Activated naive CD4-positive, alpha-beta T cell treated with anti-CD3 and anti-CD28 coated beads, Interleukin-2, amount 10 ng/mL, durations not matched to agents 7 days and 5 days (primary cell): ENCODE measurements around the gene P3H3.

Source experiments
- CTCF ChIA-PET: fragments of 350-600 bp; sonication (Branson Sonifier 250); formaldehyde crosslinking; loops from one replicate; lab custom pipeline; 2021; ENCODE audit warnings: antibody characterized with exemption; lab: Charles Lee
- DNase-seq: peaks from one replicate; pipeline ENCODE4 v3.0.0-alpha.2; 2020
- H3K27ac Mint-ChIP-seq: one replicate; pipeline ENCODE4 v1.8.0; 2021; ENCODE audit warnings: mild to moderate bottlenecking, moderate library complexity, mixed read lengths
- H3K27me3 Mint-ChIP-seq: one replicate; pipeline ENCODE4 v1.8.0; 2021; ENCODE audit warnings: mild to moderate bottlenecking, mixed read lengths
- H3K36me3 Mint-ChIP-seq: one replicate; pipeline ENCODE4 v1.8.0; 2021; ENCODE audit warnings: mixed read lengths
- H3K4me1 Mint-ChIP-seq: one replicate; pipeline ENCODE4 v1.8.0; 2021; ENCODE audit warnings: mixed read lengths
- H3K4me3 Mint-ChIP-seq: one replicate; pipeline ENCODE4 v1.8.0; 2021; ENCODE audit warnings: mild to moderate bottlenecking, moderate library complexity, mixed read lengths
- H3K9me3 Mint-ChIP-seq: one replicate; pipeline ENCODE4 v1.8.0; 2021; ENCODE audit warnings: mixed read lengths

P3H3 gene

GRCh38 chr12:6827982-6828780 lies at the start of gene P3H3:
Gene P3H3, plus strand, starts transcription at chr12:6828407. Its CDS starts 34 bp downstream, at chr12:6828441.
- CTCF ChIA-PET, result interaction anchor here (0.8 to 1.7 kb wide), 10 partner anchors 9 to 75 kb away, joined by 3 to 7 read pairs (median 4); partner anchors contain the start of genes MLF2 and SPSB2
- Mint-ChIP-seq H3K4me1 (peaks cover 25% of the 10 kb centered on the region), H3K27me3 (peaks cover 91% of the 10 kb centered on the region), H3K9me3 (no peaks in the 10 kb centered on the region), H3K27ac (no peak within 1 kb of the TSS), H3K4me3 (peak within 1 kb of the TSS; percentile 71), H3K36me3 (no peaks in the 10 kb centered on the region)
- DNase-seq, result no peak

- Mint-ChIP-seq H3K27ac (peak overlapping the region; percentile 56), H3K36me3 (no peaks in the 10 kb centered on the region), H3K27me3 (peaks cover 51% of the 10 kb centered on the region), H3K4me3 (peak overlapping the region; percentile 75), H3K9me3 (no peaks in the 10 kb centered on the region), H3K4me1 (peaks cover 69% of the 10 kb centered on the region)
- CTCF ChIA-PET, result interaction anchor here (0.6 to 9.6 kb wide), 11 partner anchors 8 to 158 kb away, joined by 3 to 63 read pairs (median 8); partner anchors contain the start of genes CD4, GPR162, MLF2 and PTMS
- peak; percentile 94 for DNase-seq
These were observed 49.3 kb upstream of the P3H3 start for GRCh38 chr12:6778574-6779550.

- Mint-ChIP-seq H3K36me3 (no peaks in the 10 kb centered on the region), H3K9me3 (no peaks in the 10 kb centered on the region), H3K27me3 (peaks cover 40% of the 10 kb centered on the region), H3K4me1 (peaks cover 69% of the 10 kb centered on the region), H3K27ac (peak overlapping the region; percentile 11), H3K4me3 (no peak overlapping the region)
- CTCF ChIA-PET, result interaction anchor here (0.6 to 9.6 kb wide), 12 partner anchors 11 to 209 kb away, joined by 3 to 63 read pairs (median 6); partner anchors contain the start of genes CD4, MLF2, PTMS and ZNF384
- DNase-seq, result no peak
These were observed 48.3 kb upstream of the P3H3 start for GRCh38 chr12:6779708-6780432.

- Mint-ChIP-seq H3K27me3 (peaks cover 33% of the 10 kb centered on the region), H3K36me3 (no peaks in the 10 kb centered on the region), H3K4me1 (peaks cover 69% of the 10 kb centered on the region)
These were observed 47.6 kb upstream of the P3H3 start for GRCh38 chr12:6780573-6780972.

GRCh38 chr12:6782119-6782518 lies 46.1 kb upstream of the P3H3 start:
- DNase-seq, result no peak
- peaks cover 76% of the 10 kb centered on the region for H3K4me1 Mint-ChIP-seq
- CTCF ChIA-PET, result interaction anchor here (0.8 to 9.6 kb wide), 8 partner anchors 11 to 162 kb away, joined by 3 to 63 read pairs (median 4); partner anchors contain the start of gene PTMS
- no peaks in the 10 kb centered on the region for H3K9me3 Mint-ChIP-seq
- no peak overlapping the region for H3K4me3 Mint-ChIP-seq
- peak overlapping the region; percentile 49 for H3K27ac Mint-ChIP-seq
- no peaks in the 10 kb centered on the region for H3K36me3 Mint-ChIP-seq
- peaks cover 19% of the 10 kb centered on the region for H3K27me3 Mint-ChIP-seq

More at GRCh38 chr12:6780573-6780972, 47.6 kb upstream of the P3H3 start:
- Mint-ChIP-seq H3K9me3 (no peaks in the 10 kb centered on the region), H3K27ac (peak overlapping the region; percentile 21), H3K4me3 (no peak overlapping the region)
- CTCF ChIA-PET, result interaction anchor here (0.6 to 9.6 kb wide), 13 partner anchors 8 to 210 kb away, joined by 3 to 63 read pairs (median 3); partner anchors contain the start of genes LAG3, MLF2, PTMS and ZNF384
- DNase-seq, result no peak

- CTCF ChIA-PET, result interaction anchor here (0.8 to 9.6 kb wide), 11 partner anchors 8 to 163 kb away, joined by 3 to 63 read pairs (median 4); partner anchors contain the start of genes MLF2 and PTMS
- no peak for DNase-seq
- Mint-ChIP-seq H3K27me3 (peaks cover 10% of the 10 kb centered on the region), H3K27ac (no peak overlapping the region), H3K4me3 (no peak overlapping the region), H3K4me1 (peaks cover 79% of the 10 kb centered on the region), H3K36me3 (no peaks in the 10 kb centered on the region), H3K9me3 (no peaks in the 10 kb centered on the region)
These were observed 45.2 kb upstream of the P3H3 start for GRCh38 chr12:6782850-6783566.

GRCh38 chr12:6783828-6784227 lies 44.4 kb upstream of the P3H3 start:
- Mint-ChIP-seq H3K27me3 (peaks cover 2% of the 10 kb centered on the region), H3K4me1 (peaks cover 78% of the 10 kb centered on the region), H3K4me3 (no peak overlapping the region), H3K36me3 (no peaks in the 10 kb centered on the region), H3K27ac (no peak overlapping the region), H3K9me3 (no peaks in the 10 kb centered on the region)
- DNase-seq, result no peak
- CTCF ChIA-PET, result interaction anchor here (1.1 to 2.2 kb wide), 4 partner anchors 9 to 41 kb away, joined by 3 to 9 read pairs (median 6); no protein-coding TSS in a partner anchor

- no peaks in the 10 kb centered on the region for H3K9me3 Mint-ChIP-seq
- DNase-seq, result no peak
- no peak overlapping the region for H3K27ac Mint-ChIP-seq
- H3K4me1 Mint-ChIP-seq, result peaks cover 78% of the 10 kb centered on the region
- no peaks in the 10 kb centered on the region for H3K36me3 Mint-ChIP-seq
- no peaks in the 10 kb centered on the region for H3K27me3 Mint-ChIP-seq
- no peak overlapping the region for H3K4me3 Mint-ChIP-seq
- CTCF ChIA-PET, result interaction anchor here (1.1 to 2.2 kb wide), 4 partner anchors 9 to 40 kb away, joined by 3 to 9 read pairs (median 6); no protein-coding TSS in a partner anchor
These were observed 43.9 kb upstream of the P3H3 start for GRCh38 chr12:6784296-6784695.

- no peak for DNase-seq
- peaks cover 75% of the 10 kb centered on the region for H3K4me1 Mint-ChIP-seq
- CTCF ChIA-PET, result interaction anchor here (2.2 kb wide), 1 partner anchor 10 kb away, joined by 7 read pairs; no protein-coding TSS in a partner anchor
- no peaks in the 10 kb centered on the region for H3K27me3 Mint-ChIP-seq
- no peak overlapping the region for H3K4me3 Mint-ChIP-seq
- no peak overlapping the region for H3K27ac Mint-ChIP-seq
- no peaks in the 10 kb centered on the region for H3K9me3 Mint-ChIP-seq
- H3K36me3 Mint-ChIP-seq, result peaks cover 1% of the 10 kb centered on the region
These were observed 43.4 kb upstream of the P3H3 start for GRCh38 chr12:6784761-6785160.

- peak; percentile 41 for DNase-seq
- peaks cover 69% of the 10 kb centered on the region for H3K4me1 Mint-ChIP-seq
- H3K4me3 Mint-ChIP-seq, result peak overlapping the region; percentile 4
These were observed 41.7 kb upstream of the P3H3 start for GRCh38 chr12:6786416-6787094.

GRCh38 chr12:6787309-6787708 lies 40.9 kb upstream of the P3H3 start:
- Mint-ChIP-seq H3K9me3 (no peaks in the 10 kb centered on the region), H3K36me3 (peaks cover 9% of the 10 kb centered on the region), H3K4me1 (peaks cover 73% of the 10 kb centered on the region), H3K27me3 (no peaks in the 10 kb centered on the region), H3K4me3 (no peak overlapping the region), H3K27ac (peak overlapping the region; percentile 83)
- CTCF ChIA-PET, result interaction anchor here (1.0 to 2.5 kb wide), 3 partner anchors 9 to 21 kb away, joined by 4 to 12 read pairs (median 4); partner anchors contain the start of gene PTMS
- DNase-seq, result no peak

More at GRCh38 chr12:6786416-6787094, 41.7 kb upstream of the P3H3 start:
- Mint-ChIP-seq H3K36me3 (peaks cover 2% of the 10 kb centered on the region), H3K27ac (peak overlapping the region; percentile 83), H3K9me3 (no peaks in the 10 kb centered on the region), H3K27me3 (no peaks in the 10 kb centered on the region)
- CTCF ChIA-PET, result interaction anchor here (0.7 to 2.5 kb wide), 4 partner anchors 8 to 20 kb away, joined by 3 to 12 read pairs (median 4); partner anchors contain the start of gene PTMS
